HL-60/S4 (cell line): ENCODE results near the gene KRT86.
"Not testable (repeated sequence)": the region's sequence is repeated elsewhere in the genome, so short reads cannot be mapped to it uniquely, and the experiment has no call there.

Experiments used
- in situ Hi-C: fragments of 300-500 bp; cut with MboI; formaldehyde crosslinking; loops from 2 replicates; pipeline ENCODE4 v1.14.3; 2022; ENCODE audit warnings: low sequenced_read_pairs

The KRT86 gene

DNA sequence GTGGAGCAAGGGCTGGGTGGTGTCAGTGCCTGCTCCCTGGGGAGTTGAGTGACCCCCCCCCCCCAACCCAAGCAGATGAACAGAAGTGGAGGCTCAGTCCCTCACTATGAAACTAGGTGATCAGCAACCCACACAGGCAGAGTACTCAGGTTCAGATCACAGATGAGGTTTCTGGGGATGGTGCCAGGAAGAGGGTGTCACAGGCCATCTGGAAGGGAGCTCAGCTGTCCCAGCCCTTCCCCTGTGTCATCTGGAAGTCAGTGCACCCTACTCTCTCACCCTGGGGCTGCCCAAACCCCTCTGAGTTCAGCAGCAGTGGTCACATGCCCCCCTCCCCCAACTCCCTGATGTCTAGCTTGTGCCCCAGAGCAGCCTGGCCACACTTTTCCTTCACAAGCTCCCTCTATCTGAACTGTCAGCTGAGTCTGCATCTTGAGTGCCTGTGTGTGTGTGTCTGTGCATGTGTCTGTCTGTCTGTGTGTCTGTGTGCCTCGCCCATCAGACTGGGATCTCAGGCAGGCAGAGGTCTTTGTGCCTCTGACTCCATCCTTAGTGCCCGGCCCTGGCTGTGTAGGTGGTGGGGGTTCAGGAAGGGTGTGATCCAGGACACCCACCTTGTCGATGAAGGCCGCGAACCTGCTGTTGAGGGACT, 16.2 kb downstream of the KRT86 start:
- in situ Hi-C loops = not testable (repeated sequence)

DNA sequence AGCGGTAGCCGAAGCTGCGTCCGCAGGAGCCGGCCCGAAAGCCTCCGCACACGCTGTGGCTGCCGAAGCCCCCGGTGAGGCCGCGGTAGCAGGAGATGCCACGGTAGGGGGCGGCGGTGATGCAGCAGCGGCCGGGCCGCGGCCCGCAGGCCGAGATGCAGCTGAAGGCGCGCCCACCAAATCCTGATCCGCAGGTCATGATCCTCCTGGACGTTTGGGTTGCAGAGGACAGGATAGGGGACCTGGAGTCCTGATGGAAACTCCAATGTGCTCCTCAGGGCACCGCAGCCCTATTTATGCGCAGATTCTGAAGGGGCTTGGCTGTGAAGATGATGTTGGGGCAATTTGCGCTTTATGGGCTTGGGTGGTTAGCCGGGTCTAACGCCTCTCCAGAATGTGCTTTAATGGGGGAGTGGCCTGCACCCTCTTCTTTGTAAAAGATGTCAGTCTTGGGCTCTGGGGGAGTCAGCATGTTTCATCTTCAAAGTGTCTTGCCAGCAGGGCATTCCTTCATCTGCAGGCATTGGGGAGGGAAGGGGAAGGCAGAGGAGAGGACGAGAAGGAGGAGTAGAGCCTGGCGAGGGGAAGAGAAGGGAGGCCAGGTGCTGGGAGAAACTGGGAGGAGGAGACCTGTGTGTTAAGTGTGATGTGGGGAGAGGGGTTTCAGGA, 17.0 kb downstream of the KRT86 start, which contains the start of gene KRT81:
Gene KRT81, minus strand, starts transcription at position 268 of the 669 bp plus-strand sequence. Its CDS starts 69 bp downstream, at position 199.
- in situ Hi-C loops = no loop called here

DNA sequence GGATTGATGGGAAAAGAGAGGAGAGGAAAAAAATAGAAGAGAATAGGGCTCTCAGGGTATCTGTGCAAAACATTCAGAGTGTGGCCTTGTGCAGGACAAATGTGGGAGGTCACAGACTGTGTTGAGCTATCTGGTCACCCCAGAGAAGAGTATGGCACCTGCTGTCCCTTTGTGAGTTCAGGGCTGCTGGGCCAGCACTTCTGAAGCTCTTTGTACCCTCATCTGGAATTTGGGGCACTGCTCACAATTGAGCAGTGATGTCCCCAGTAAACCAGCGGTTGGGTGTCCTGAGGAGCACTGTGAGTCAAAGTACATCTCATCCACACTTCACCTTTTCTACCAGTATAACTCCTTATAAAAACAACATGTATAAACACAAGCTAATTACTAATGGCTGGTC, 19.5 kb downstream of the KRT86 start:
- in situ Hi-C loops = no loop called here

DNA sequence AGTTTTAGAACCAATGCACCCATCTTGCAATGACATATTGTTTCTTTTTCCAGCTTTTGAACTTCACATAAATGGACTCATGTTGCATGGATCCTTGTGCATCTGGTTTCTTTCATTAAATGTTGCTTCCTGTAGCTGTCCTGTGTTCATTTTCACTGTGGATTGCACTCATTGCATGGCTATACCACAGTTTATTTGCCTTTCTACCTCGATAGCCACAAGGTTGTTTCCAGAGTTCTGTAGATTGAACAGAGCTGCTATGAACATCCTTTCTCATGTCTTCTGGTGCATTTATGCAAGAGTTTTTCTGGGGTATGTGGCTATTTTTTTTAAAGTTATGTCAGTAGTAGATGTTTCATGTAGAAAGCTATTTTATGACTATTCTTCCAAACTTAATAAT, 20.4 kb downstream of the KRT86 start:
- in situ Hi-C loops = no loop called here

DNA sequence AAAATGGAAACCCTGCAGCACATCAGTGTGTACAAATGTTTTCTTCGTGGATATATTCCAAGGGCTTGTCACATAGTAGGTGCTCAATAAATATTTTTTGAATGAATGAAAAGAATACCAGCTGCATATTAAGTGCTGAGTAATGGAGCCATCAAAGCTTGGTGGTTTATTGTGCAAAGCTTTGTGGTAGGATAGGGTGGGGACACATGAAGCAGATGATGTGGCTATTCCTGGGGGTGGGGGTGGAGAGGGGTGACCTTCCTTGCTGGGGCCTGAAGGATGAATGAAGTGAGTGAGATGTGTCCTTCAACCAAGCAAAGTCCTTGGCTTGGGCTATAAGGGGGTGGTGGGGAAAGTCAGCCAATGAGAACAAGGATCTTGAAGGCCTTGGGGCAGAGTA, 21.2 kb downstream of the KRT86 start:
- in situ Hi-C loops = no loop called here

DNA sequence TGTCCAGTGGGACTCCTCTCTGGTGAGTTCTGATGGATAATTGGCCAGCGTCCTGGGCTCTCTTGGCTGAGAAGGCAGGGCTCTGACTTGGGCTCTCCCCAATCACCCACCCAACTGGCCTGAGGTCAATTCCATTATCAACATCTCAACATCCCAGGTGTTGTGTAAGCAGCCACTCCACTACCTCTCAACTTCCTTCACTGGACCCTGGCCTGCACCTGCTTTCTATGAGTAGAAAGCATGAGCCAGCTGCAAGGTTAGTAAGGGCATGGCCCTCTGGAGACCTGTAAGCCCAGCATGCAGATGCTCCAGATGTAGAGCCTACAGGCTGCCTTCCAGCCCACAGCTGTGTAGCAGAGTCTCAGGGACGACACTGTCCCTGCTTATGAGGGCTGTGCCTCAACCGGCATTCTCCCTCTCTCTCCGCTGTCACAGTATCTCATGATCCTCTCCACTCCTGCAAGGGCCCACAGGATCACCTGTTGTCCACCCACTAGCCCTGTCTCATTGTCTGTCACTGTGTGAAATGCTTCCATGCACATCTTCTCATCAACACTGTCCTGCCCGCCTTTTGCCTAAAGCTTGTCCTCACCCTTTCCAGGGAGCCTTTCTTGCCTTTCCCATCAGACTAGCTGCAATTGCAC, 22.2 kb downstream of the KRT86 start:
- in situ Hi-C loops = no loop called here

DNA sequence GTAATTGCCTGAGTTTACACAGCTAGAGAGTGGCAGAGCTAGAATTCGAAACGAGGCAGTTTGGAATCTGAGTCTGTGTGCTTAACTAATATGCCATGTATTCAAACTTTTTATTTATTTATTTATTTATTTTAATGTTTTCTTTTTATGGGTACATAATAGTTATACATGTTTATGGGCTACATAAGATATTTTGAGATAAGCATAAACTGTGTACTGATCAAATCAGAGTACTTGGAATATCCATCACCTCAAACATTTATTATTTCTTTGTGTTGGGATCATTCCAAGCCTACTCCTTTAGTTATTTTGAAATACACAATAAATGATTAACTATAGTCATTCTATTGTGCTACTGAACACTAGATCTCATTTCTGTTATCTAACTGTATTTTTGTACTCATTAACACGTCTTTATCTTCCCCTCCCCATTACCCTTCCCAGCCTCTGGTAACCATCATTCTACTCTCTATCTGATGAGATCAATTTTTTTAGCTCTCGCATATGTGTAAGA, 24.3 kb downstream of the KRT86 start:
- in situ Hi-C loops = no loop called here

DNA sequence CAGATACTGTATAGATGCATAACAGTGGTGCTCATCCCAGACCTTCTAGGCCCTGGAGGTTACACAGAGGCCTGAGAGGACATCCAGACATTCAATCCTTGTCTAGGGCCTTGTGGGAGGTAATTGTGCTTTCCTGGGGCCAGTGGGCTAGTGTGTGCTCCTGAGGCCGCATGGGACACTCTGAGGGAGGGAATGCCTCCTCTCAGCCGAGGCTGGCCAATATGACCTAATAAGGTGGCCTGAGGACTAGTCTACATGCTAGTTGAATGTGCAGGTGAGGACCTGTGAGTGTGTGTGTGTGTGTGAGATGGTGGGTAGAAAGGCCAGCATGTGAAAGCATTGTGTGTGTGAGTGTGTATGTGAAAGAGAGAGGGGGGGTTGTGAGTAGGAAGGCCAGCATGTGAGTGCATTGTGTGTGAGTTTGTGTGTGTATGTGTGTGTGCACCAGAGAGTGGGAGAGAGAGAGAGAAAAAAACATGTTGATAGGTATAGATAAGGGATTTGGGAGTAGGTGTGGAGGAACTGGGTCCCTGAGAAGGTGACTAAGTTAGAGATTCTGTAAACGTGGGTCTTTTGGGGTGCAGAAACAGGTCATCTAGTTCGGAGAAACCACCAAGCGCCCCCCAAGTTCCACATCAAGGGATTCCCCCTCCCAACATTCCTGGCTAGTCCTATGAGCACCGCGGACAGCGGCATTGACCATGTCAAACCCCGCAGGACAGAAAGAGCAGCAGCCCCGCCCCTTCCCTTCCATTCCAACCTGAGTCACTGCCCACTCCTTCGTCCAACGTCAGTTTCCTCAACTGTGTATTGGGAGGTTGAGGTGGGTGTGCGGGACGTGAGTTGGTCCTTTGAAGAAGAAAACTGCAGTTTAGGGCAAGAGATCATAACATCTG, 26.6 kb downstream of the KRT86 start:
- in situ Hi-C loops = no loop called here

DNA sequence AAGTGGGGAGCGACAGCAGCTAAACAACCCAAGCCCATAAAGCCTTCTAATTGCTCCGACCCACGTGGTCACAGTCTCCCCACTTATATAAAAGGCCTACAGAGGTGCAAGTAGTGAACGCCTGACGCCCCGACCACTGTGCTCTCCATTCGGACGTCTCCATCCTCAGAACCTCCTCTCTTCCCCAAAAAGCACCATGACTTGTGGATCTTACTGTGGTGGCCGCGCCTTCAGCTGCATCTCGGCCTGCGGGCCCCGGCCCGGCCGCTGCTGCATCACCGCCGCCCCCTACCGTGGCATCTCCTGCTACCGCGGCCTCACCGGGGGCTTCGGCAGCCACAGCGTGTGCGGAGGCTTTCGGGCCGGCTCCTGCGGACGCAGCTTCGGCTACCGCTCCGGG, 27.3 kb downstream of the KRT86 start:
- in situ Hi-C loops = not testable (repeated sequence)

DNA sequence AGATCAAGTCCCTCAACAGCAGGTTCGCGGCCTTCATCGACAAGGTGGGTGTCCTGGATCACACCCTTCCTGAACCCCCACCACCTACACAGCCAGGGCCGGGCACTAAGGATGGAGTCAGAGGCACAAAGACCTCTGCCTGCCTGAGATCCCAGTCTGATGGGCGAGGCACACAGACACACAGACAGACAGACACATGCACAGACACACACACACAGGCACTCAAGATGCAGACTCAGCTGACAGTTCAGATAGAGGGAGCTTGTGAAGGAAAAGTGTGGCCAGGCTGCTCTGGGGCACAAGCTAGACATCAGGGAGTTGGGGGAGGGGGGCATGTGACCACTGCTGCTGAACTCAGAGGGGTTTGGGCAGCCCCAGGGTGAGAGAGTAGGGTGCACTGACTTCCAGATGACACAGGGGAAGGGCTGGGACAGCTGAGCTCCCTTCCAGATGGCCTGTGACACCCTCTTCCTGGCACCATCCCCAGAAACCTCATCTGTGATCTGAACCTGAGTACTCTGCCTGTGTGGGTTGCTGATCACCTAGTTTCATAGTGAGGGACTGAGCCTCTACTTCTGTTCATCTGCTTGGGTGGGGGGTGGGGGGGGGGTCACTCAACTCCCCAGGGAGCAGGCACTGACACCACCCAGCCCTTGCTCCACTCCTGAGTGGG, 27.9 kb downstream of the KRT86 start:
- in situ Hi-C loops = not testable (repeated sequence)

DNA sequence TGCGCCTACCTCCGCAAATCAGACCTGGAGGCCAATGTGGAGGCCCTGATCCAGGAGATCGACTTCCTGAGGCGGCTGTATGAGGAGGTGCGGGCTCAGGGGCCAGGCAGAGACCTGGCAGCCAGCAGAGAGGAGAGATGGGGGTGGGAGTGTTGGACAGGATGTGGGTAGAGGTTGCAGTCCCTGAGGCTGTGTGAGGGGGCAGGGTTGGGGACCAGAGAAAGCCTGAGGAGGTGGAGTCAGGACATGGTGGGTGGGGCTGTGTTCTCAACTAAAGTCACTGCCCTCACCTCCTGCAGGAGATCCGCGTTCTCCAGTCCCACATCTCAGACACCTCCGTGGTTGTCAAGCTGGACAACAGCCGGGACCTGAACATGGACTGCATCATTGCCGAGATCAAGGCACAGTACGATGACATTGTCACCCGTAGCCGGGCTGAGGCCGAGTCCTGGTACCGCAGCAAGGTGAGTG, 30.5 kb downstream of the KRT86 start:
- in situ Hi-C loops = not testable (repeated sequence)

DNA sequence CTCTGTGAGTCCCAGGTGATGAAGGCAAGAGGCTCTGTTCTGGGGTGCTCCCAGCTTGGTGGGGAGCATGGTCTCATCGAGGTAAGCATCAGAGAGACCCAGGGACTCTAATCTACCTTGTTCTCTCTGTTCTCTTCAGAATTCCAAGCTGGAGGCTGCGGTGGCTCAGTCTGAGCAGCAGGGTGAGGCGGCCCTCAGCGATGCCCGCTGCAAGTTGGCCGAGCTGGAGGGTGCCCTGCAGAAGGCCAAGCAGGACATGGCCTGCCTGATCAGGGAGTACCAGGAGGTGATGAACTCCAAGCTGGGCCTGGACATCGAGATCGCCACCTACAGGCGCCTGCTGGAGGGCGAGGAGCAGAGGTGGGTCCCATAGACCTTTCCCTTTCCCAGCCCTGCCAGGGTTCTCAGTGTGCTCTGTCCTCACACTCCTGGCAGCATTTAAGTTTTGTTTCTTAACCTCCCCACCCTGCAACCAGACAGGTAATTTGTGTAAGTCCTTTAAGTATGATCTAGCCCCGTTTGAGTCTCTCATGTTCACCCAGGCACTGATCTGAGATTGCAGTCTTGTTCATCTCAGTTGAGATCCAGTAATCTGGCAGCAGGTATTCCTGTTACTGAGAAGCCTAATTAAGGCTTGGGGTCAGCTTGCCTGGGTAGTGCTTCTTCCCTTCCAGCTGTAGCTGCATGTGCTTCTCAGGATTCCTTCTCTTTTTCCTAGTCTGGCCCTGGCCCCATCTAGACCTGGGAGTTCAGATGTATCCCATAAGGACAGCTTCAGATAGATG, 31.7 kb downstream of the KRT86 start:
- in situ Hi-C loops = no loop called here

DNA sequence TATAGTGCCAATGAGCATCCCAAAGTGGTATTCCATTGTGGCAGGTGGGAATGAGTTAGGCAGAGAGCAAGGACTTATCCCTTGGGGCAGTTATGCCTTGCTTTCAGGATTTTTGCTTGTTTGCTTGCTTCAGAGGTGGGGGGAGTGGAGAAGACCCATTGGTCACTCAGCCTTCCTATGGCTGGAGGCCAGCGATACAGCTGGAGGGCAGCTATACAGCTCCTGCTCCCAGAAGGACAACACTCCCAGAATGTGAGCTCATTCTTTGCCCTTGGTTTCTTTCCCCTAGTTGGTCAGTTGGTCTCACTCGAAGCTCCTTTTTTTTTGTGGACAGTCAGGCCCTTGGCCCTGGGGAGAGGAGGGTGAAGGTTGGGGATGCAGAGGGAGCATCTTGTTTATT, 32.3 kb downstream of the KRT86 start:
- in situ Hi-C loops = no loop called here

DNA sequence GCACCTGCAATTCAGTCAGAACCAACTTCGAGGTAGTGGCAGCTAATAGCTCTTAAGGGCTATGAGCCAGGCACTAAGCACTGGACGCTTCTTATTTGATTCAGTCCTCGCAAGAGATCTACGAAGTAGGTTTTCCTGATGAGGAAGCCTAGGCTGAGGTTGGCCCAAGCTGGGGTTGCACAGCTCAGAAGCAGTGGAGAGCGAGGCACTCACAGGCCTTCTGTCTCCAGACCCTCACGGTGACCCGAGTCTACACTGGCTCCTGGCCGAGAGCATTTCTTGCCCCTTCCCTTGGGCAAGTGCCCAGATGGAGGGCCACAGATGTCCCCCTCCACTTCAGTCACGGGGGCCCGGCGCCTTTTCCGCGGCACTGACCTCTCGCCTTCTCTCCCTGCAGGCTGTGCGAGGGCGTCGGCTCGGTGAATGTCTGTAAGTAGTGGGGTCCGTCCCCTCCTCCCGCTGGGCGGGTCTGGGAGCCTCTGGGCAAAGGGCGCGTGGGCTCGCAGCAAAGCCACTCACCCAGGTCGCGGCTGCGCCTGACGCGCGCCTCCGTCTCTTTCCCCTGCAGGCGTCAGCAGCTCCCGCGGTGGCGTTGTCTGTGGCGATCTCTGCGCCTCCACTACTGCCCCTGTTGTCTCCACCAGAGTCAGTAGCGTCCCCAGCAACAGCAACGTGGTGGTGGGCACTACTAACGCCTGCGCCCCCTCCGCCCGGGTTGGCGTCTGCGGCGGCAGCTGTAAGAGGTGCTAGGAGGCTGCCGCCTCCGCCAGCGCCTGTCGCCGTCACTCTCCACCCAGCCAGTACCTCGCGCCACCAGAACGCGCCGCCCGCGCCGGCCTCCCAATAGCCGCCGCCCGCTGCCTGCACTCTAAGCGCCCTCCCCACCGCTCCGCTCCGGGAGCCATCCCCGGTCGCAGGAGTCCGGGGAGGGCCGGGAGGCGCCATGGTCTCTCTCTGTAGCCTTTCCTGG, 33.7 kb downstream of the KRT86 start:
- in situ Hi-C loops = no loop called here

DNA sequence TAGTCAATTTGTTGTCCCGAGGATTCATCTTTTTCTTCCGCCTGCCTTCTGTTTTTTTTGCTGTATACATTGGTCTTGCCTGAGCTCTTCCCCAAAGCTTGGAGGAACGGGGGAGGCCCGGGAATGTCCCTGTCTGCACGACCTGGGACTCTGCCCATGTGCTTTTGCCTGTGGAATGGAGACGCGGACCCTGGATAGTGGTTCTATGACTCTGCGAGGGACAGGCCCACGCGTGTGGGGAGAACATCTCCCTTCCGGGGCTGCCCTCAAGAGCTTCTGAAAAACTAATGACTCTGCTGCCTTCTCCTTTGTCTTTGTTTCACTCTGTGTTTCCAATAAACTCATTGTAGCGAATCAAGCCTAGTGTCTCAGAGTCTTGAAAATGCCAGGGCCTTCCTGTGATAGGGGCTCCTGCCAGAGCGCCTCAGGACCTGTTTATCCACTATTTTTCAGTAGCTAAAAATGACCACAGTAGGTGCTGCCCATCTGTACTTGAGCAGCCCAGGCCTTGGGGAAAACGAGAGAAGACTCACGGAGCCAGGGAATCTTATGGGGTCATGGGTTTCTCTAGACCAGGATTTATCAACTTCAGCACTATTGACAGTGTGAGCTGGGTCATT, 34.5 kb downstream of the KRT86 start:
- in situ Hi-C loops = no loop called here

DNA sequence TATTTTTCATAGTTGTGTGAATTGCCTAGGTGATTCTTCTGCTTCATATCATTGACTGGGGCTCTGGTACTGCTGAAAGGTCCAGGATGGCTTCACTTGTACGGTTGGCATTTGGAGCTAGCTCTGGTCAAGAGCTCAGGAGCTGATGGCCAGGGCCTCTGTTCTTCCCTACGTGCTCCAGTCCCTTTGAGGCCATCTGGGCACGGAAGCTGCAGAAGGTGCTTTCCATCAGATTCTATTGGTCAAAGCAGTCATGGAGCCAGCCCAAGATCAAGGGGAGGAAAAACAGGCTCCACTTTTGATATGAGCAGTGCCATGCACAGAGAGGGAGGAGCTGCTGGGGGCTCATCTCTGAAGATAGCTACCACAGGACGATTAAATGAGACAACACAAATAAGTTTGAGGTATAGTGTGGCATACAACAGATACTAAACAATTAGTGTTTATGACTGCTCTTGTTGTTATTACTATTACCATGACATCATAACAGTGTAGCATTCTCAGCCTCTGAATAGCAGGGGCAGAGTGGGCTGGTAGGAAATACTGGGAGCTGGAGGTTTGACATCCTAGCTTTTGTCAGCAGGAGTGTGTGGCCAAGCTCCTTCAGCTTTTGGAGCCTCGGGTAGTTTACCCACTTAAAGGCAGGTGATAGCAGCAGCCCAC, 36.3 kb downstream of the KRT86 start:
- in situ Hi-C loops = no loop called here

DNA sequence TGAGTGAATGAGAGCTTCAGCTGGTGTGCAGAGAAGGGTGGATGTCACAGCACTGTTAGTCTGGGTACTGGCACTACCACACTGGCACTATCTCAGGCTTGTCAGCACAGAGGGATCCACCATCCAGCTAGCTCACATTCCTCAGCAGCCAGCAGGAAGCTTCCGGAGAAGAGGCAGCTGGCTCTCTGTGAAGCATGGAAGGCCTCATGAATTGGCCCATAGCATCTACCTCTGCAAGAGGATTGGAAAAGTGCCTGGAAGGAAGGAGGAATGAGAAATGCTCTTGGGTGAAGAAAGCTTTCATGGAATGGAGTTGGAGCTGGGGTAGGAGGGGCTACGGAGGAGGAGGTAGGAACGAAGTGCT, 36.8 kb downstream of the KRT86 start:
- in situ Hi-C loops = no loop called here
